GM23248 (cell line): Measurements from ENCODE around the gene SNX3.

Experiments
- EZH2 ChIP-seq: fragments of 200-600 bp; sonication (generic); IDR thresholded peaks from 2 replicates; pipeline ENCODE4 v1.6.1; 2018; ENCODE audit warnings: antibody characterized with exemption, mild to moderate bottlenecking; ENCODE audit not compliant: insufficient read depth, poor library complexity, severe bottlenecking
- EZH2phosphoT487 ChIP-seq: fragments of 200-600 bp; sonication (generic); IDR thresholded peaks from 2 replicates; pipeline ENCODE4 v1.6.1; 2018; ENCODE audit warnings: antibody characterized with exemption, moderate library complexity, mild to moderate bottlenecking, low read depth; ENCODE audit not compliant: insufficient read depth

GRCh38 chr6:108243836-108244235 lies 17.0 kb downstream of the SNX3 start:
- TF ChIP-seq EZH2 = no peak
- no peak for TF ChIP-seq EZH2phosphoT487
